Measurements from ENCODE around the gene PDK2.

The PDK2 gene

GRCh38 chr17:50100480-50100883 lies 5.3 kb downstream of the PDK2 start:
- DNase-seq (ENCODE audit: low spot score): no peak

- DNase-seq (ENCODE audit: low spot score): no peak
These were observed 5.8 kb downstream of the PDK2 start for GRCh38 chr17:50100921-50101345.

- DNase-seq (ENCODE audit: low spot score): no peak
These were observed 6.4 kb downstream of the PDK2 start for GRCh38 chr17:50101346-50102163.

GRCh38 chr17:50102164-50102991 lies 7.2 kb downstream of the PDK2 start:
- DNase-seq (ENCODE audit: low spot score): no peak

- no peak for DNase-seq (ENCODE audit: low spot score)
These were observed 8.1 kb downstream of the PDK2 start for GRCh38 chr17:50103252-50103651.

- no peak for DNase-seq (ENCODE audit: low spot score)
These were observed 8.8 kb downstream of the PDK2 start for GRCh38 chr17:50103941-50104340.

GRCh38 chr17:50105811-50106210 lies 10.7 kb downstream of the PDK2 start:
- DNase-seq (ENCODE audit: low spot score): no peak

- DNase-seq (ENCODE audit: low spot score): no peak
These were observed 11.4 kb downstream of the PDK2 start for GRCh38 chr17:50106393-50107131.

- DNase-seq (ENCODE audit: low spot score): no peak
These were observed 12.8 kb downstream of the PDK2 start for GRCh38 chr17:50107790-50108414.

- DNase-seq (ENCODE audit: low spot score): no peak
These were observed 13.4 kb downstream of the PDK2 start for GRCh38 chr17:50108556-50108955.

GRCh38 chr17:50109207-50109606 lies 14.1 kb downstream of the PDK2 start:
- no peak for DNase-seq (ENCODE audit: low spot score)

- no peak for DNase-seq (ENCODE audit: low spot score)
These were observed 14.6 kb downstream of the PDK2 start for GRCh38 chr17:50109785-50110184.

- no peak for DNase-seq (ENCODE audit: low spot score)
These were observed 15.6 kb downstream of the PDK2 start for GRCh38 chr17:50110591-50111349.

GRCh38 chr17:50111673-50112655 lies 16.8 kb downstream of the PDK2 start:
- DNase-seq (ENCODE audit: low spot score): no peak

- no peak for DNase-seq (ENCODE audit: low spot score)
These were observed 17.5 kb downstream of the PDK2 start for GRCh38 chr17:50112694-50113093.

GRCh38 chr17:50113624-50114320 lies 18.6 kb downstream of the PDK2 start:
- DNase-seq (ENCODE audit: low spot score): no peak

- DNase-seq (ENCODE audit: low spot score): no peak
These were observed 19.2 kb downstream of the PDK2 start for GRCh38 chr17:50114401-50114800.

- peak; percentile 75 for DNase-seq (ENCODE audit: low spot score)
These were observed 19.8 kb downstream of the PDK2 start for GRCh38 chr17:50114849-50115357.

- DNase-seq (ENCODE audit: low spot score): no peak
These were observed 20.6 kb downstream of the PDK2 start for GRCh38 chr17:50115756-50116155.

All from GM03348 (cell line).